ENCODE results near the gene FMN1.

The FMN1 gene

GRCh38 chr15:32844118-32844711 is 350.3 kb downstream of the FMN1 start:
- DNase-seq = peak; percentile 7

- DNase-seq = no peak
Measured at GRCh38 chr15:32843219-32843815, 351.2 kb downstream of the FMN1 start.

GRCh38 chr15:32842081-32842480 is 352.4 kb downstream of the FMN1 start:
- DNase-seq = no peak

GRCh38 chr15:32840507-32841245 is 353.8 kb downstream of the FMN1 start:
- no peak for DNase-seq

- DNase-seq = no peak
Measured at GRCh38 chr15:32838820-32839219, 355.7 kb downstream of the FMN1 start.

GRCh38 chr15:32838338-32838737 is 356.2 kb downstream of the FMN1 start:
- no peak for DNase-seq

GRCh38 chr15:32837935-32838334 is 356.6 kb downstream of the FMN1 start:
- DNase-seq = no peak

GRCh38 chr15:32834156-32834555 is 360.4 kb downstream of the FMN1 start:
- no peak for DNase-seq

GRCh38 chr15:32833379-32833821 is 361.1 kb downstream of the FMN1 start:
- no peak for DNase-seq

GRCh38 chr15:32831485-32831884 is 363.0 kb downstream of the FMN1 start:
- DNase-seq = no peak

- DNase-seq = no peak
Measured at GRCh38 chr15:32830241-32830640, 364.3 kb downstream of the FMN1 start.

- no peak for DNase-seq
Measured at GRCh38 chr15:32829436-32829835, 365.1 kb downstream of the FMN1 start.

GRCh38 chr15:32828507-32829186 is 365.9 kb downstream of the FMN1 start:
- DNase-seq = no peak

GRCh38 chr15:32826685-32827084 is 367.8 kb downstream of the FMN1 start:
- no peak for DNase-seq

- DNase-seq = no peak
Measured at GRCh38 chr15:32825219-32825618, 369.3 kb downstream of the FMN1 start.

- peak; percentile 14 for DNase-seq
Measured at GRCh38 chr15:32824777-32825176, 369.7 kb downstream of the FMN1 start.

- DNase-seq = no peak
Measured at GRCh38 chr15:32823750-32824149, 370.8 kb downstream of the FMN1 start.

GRCh38 chr15:32822739-32823138 is 371.8 kb downstream of the FMN1 start:
- DNase-seq = no peak

- DNase-seq = no peak
Measured at GRCh38 chr15:32819448-32819847, 375.1 kb downstream of the FMN1 start.

- DNase-seq = peak; percentile 12
Measured at GRCh38 chr15:32818758-32819447, 375.6 kb downstream of the FMN1 start.

GRCh38 chr15:32817577-32817976 is 376.9 kb downstream of the FMN1 start:
- no peak for DNase-seq

GRCh38 chr15:32807331-32807730 is 387.2 kb downstream of the FMN1 start:
- no peak for DNase-seq

GRCh38 chr15:32803631-32804030 is 390.9 kb downstream of the FMN1 start:
- DNase-seq = no peak

Measured in NCI-H1048 (cell line).